Uterus (tissue), 4 donors: ENCODE data around the gene CDAN1. TPM values are rescaled to one million over a fixed set of nuclear protein-coding genes. Genes with fewer than 3 reads are reported as not detected.

Experiments
- DNase-seq, 2 donors: peaks; one replicate each; pipeline ENCODE4 v3.0.0-alpha.2; 2019 to 2020
- H3K27ac ChIP-seq, 2 donors: fragments of 200-600 bp; sonication (generic); 1 replicate in 1 of 2; 2 replicates in 1 of 2; pipeline ENCODE4 v1.5.1; 2016 to 2018
- H3K27me3 ChIP-seq, 2 donors: fragments of 200-600 bp; sonication (generic); one replicate each; pipeline ENCODE4 v1.5.1; 2018 to 2019; ENCODE audit warnings: control low read depth in 1 of 2
- H3K36me3 ChIP-seq, 2 donors: fragments of 200-600 bp; sonication (generic); one replicate each; pipeline ENCODE4 v1.5.1; 2019; ENCODE audit warnings: control low read depth in 1 of 2
- H3K4me1 ChIP-seq, 2 donors: fragments of 200-600 bp; sonication (generic); one replicate each; pipeline ENCODE4 v1.5.1; 2018 to 2019; ENCODE audit warnings: control low read depth in 1 of 2
- H3K4me3 ChIP-seq, 2 donors: fragments of 200-600 bp; sonication (generic); 1 replicate in 1 of 2; 2 replicates in 1 of 2; pipeline ENCODE4 v1.5.1; 2018 to 2019; ENCODE audit warnings: mild to moderate bottlenecking in 1 of 2
- H3K9me3 ChIP-seq, 2 donors: fragments of 200-600 bp; sonication (generic); one replicate each; pipeline ENCODE4 v1.5.1; 2019; ENCODE audit warnings: control low read depth in 1 of 2
- POLR2A ChIP-seq, 2 donors: fragments of 450-650 bp; IDR thresholded peaks; one replicate each; pipeline ENCODE4 v1.6.1; 2016; ENCODE audit warnings: antibody characterized with exemption in 2 of 2, mild to moderate bottlenecking in 1 of 2, moderate library complexity in 1 of 2
- intact Hi-C: fragments of 100-400 bp; cut with DNase I; formaldehyde crosslinking; loops from one replicate; pipeline ENCODE4 v1.15.1; 2023; ENCODE audit warnings: low total_unique reads
- total RNA-seq, 4 donors: library from RNA; depleted of rRNA in 3 of 4; stranded (reverse); fragments of >200 nt in 3 of 4; gene quantifications; one replicate each; pipeline versions ENCODE4 v1.1.0 to v1.2.4, GENCODE V29; 2014 to 2023
- TF ChIP-seq, protein P1 (sequence below), 4 experiments: fragments of 200-600 bp in 2 of 4; fragments of 450-650 bp in 2 of 4; sonication (generic) in 2 of 4; IDR thresholded peaks; one replicate each; pipeline ENCODE4 v1.5.1; 2016 to 2019; ENCODE audit warnings: antibody characterized with exemption in 4 of 4, mild to moderate bottlenecking in 2 of 4, moderate library complexity in 1 of 4
- donor health status: DM: yes; HTN: yes; CAD: no.

Gene CDAN1
- total RNA-seq, 4 donors from 2014 or later: 11.3 to 31.2 (median 19.5) TPM

DNA sequence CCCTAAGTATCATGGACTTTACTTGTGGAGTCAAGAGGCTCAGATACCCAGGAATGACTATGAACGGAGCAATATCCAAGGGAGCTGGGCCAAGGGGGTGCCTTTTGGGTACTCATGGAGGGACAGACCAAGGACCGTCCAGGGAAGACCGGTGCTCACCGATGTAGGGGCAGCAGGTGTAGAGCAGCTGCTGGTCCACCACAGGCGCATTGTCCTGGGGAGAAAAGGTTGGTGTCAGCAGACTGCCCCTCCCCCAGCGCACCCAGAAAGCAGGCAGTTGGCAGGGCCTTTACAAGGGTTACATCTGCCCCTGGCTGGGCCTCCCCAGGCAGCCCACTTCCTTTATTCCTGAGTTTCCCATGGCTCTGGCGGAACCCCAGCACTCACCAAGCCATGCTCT, 7.5 kb downstream of the CDAN1 start:
- no peaks in the 10 kb centered on the region for H3K4me1 ChIP-seq
- H3K36me3 ChIP-seq: no peaks in the 10 kb centered on the region
- H3K27me3 ChIP-seq: no peaks in the 10 kb centered on the region
- no peak for TF ChIP-seq POLR2A (IDR thresholded peaks at IDR 0.05)
- TF ChIP-seq, protein P1, sequence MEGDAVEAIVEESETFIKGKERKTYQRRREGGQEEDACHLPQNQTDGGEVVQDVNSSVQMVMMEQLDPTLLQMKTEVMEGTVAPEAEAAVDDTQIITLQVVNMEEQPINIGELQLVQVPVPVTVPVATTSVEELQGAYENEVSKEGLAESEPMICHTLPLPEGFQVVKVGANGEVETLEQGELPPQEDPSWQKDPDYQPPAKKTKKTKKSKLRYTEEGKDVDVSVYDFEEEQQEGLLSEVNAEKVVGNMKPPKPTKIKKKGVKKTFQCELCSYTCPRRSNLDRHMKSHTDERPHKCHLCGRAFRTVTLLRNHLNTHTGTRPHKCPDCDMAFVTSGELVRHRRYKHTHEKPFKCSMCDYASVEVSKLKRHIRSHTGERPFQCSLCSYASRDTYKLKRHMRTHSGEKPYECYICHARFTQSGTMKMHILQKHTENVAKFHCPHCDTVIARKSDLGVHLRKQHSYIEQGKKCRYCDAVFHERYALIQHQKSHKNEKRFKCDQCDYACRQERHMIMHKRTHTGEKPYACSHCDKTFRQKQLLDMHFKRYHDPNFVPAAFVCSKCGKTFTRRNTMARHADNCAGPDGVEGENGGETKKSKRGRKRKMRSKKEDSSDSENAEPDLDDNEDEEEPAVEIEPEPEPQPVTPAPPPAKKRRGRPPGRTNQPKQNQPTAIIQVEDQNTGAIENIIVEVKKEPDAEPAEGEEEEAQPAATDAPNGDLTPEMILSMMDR (IDR thresholded peaks at IDR 0.05): no peak
- no peak overlapping the region for H3K27ac ChIP-seq
- DNase-seq: no peak
- no peaks in the 10 kb centered on the region for H3K9me3 ChIP-seq
- no peak overlapping the region for H3K4me3 ChIP-seq
- intact Hi-C loops: no loop called here

DNA sequence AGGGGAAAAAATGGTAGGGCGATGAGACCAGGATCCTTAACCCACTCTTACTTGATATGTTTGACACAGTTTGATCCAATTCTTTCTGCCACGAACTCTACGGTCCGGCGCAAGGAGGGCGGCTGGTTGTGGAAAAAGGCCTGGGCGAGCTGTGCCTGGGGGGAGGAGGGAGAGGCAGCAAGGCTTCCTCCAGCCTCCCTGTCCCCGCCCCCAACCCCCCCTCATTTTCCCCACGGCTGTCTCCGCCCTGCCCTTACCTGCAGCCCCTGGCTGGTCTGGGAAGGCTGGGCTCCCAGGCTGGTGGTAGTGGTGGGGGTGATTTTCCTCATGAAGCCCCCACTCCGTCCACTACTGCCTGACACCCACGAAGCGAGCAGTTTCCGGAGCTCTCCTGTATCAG, 8.0 kb downstream of the CDAN1 start:
- Histone ChIP-seq H3K36me3 (no peaks in the 10 kb centered on the region), H3K27me3 (no peaks in the 10 kb centered on the region), H3K27ac (no peak overlapping the region), H3K4me1 (no peaks in the 10 kb centered on the region), H3K4me3 (no peak overlapping the region), H3K9me3 (no peaks in the 10 kb centered on the region)
- intact Hi-C loops: no loop called here
- DNase-seq: no peak
- TF ChIP-seq, protein P1 (IDR thresholded peaks at IDR 0.05): no peak
- TF ChIP-seq POLR2A (IDR thresholded peaks at IDR 0.05): no peak

DNA sequence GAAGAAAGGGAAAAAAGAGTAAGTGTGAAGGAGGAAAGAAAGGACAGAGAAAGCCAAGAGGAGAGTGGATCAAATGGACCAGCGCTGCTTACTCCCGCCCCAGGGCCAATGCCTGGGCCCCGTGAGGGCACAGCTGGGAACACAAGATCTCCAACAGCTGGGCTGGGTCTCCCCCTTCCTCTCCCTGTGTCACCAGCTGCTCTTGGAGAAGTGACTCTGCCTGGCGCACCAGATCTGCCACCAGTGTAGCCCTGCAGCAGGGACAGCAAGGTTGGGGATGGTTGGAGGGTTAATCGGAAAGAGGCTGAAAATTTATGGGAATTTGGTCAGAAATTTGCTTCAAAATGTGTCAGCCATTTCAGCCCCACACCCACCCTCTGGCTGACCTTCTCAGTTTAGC, 8.4 kb downstream of the CDAN1 start:
- Histone ChIP-seq H3K36me3 (no peaks in the 10 kb centered on the region), H3K27me3 (no peaks in the 10 kb centered on the region), H3K9me3 (no peaks in the 10 kb centered on the region), H3K27ac (no peak overlapping the region), H3K4me3 (no peak overlapping the region), H3K4me1 (no peaks in the 10 kb centered on the region)
- no peak for DNase-seq
- intact Hi-C loops: no loop called here
- no peak for TF ChIP-seq POLR2A (IDR thresholded peaks at IDR 0.05)
- TF ChIP-seq, protein P1 (IDR thresholded peaks at IDR 0.05): no peak

DNA sequence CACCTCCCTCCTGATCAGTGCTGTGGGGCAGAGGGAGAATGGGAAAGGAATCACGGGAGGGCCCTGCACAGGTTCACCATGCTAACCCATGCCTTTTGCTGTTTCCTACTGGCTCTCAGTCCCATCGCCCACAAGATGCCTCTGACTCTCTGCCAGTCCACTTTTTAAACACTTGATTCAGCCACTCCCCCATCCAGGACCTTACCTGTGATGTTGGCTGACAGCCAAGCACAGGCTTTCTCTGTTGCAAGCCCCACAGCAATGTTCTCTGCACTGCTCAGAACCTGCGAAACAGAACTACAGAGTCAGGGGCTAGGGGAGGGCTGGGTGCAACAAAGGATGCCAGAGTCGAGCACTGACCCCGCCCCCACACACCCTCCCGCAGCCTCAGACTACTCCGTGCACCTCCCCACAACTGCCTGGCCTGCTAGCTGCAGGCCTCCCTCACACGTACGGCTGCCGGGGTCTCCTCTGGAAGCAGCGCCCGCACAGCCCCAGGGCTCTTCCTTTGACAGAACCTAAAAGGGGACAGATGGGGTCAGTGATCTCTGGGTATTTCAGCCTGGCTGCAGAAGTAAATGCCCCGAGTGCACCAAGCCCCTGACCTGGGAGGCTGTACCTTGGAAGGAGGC, 9.1 kb downstream of the CDAN1 start:
- intact Hi-C loops: no loop called here
- Histone ChIP-seq H3K36me3 (no peaks in the 10 kb centered on the region), H3K27ac (no peak overlapping the region), H3K4me3 (no peak overlapping the region), H3K9me3 (no peaks in the 10 kb centered on the region), H3K4me1 (no peaks in the 10 kb centered on the region), H3K27me3 (no peaks in the 10 kb centered on the region)
- TF ChIP-seq, protein P1 (IDR thresholded peaks at IDR 0.05): no peak
- TF ChIP-seq POLR2A (IDR thresholded peaks at IDR 0.05): no peak
- DNase-seq: no peak

DNA sequence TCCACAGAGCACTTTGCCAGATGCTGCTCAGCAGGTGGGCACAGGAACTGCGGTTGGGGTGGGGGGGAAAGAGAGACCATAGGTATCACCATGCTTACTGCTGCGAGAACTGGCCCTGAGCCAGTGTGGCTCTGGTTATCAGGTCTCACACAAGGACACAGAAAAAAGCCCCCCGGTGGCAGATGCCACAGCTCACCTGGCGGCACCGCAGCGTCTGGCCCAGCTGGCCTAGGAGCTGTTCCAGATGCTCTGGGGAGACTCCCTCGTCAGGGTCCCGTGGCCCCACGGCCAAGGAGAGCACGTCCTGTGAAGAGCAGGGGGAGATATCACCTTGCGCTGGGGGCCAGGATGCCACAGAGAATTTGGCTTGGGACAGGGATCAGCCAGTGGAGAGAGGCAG, 10.8 kb downstream of the CDAN1 start:
- H3K4me1 ChIP-seq: no peaks in the 10 kb centered on the region
- H3K27me3 ChIP-seq: no peaks in the 10 kb centered on the region
- no peak overlapping the region for H3K4me3 ChIP-seq
- H3K36me3 ChIP-seq: no peaks in the 10 kb centered on the region
- DNase-seq: no peak
- TF ChIP-seq, protein P1 (IDR thresholded peaks at IDR 0.05): no peak
- no peak for TF ChIP-seq POLR2A (IDR thresholded peaks at IDR 0.05)
- no peak overlapping the region for H3K27ac ChIP-seq
- no peaks in the 10 kb centered on the region for H3K9me3 ChIP-seq
- intact Hi-C loops: no loop called here
